ENCODE data around the gene CUX1.

GRCh38 chr7:102252366-102252982 lies 435.0 kb downstream of the CUX1 start:
- TF ChIP-seq POLR2A (IDR thresholded peaks at IDR 0.05; ENCODE audit: low read depth, low read length) (no peak), TAF1 (IDR thresholded peaks at IDR 0.05; ENCODE audit: low read depth, low read length) (no peak), POLR2AphosphoS5 (IDR thresholded peaks at IDR 0.05; ENCODE audit: low read depth, low read length) (no peak), SPI1 (IDR thresholded peaks at IDR 0.05; ENCODE audit: low read depth, low read length) (no peak)

Measured in GM12891 (cell line).